Measurements from ENCODE around the gene LRRC8C.

Gene LRRC8C

GRCh38 chr1:89672489-89673183 is 39.7 kb downstream of the LRRC8C start:
- no peak for TF ChIP-seq CTCF (IDR thresholded peaks at IDR 0.05)

GRCh38 chr1:89673251-89673650 is 40.3 kb downstream of the LRRC8C start:
- no peak for TF ChIP-seq CTCF (IDR thresholded peaks at IDR 0.05)

GRCh38 chr1:89675677-89676076 is 42.8 kb downstream of the LRRC8C start:
- no peak for TF ChIP-seq CTCF (IDR thresholded peaks at IDR 0.05)

- no peak for TF ChIP-seq CTCF (IDR thresholded peaks at IDR 0.05)
These were observed 48.3 kb downstream of the LRRC8C start for GRCh38 chr1:89681045-89681729.

- TF ChIP-seq CTCF (IDR thresholded peaks at IDR 0.05), result no peak
These were observed 49.7 kb downstream of the LRRC8C start for GRCh38 chr1:89682611-89683010.

GRCh38 chr1:89685461-89685860 is 52.5 kb downstream of the LRRC8C start:
- no peak for TF ChIP-seq CTCF (IDR thresholded peaks at IDR 0.05)

- no peak for TF ChIP-seq CTCF (IDR thresholded peaks at IDR 0.05)
These were observed 53.6 kb downstream of the LRRC8C start for GRCh38 chr1:89686520-89686919.

Measured in LNCAP (cell line).